OCI-LY7 (cell line): Measurements from ENCODE around the gene GRIPAP1.

Experiments used
- CTCF ChIP-seq: fragments of 200-600 bp; sonication (generic); conservative IDR thresholded peaks from 2 replicates; pipeline ENCODE4 v1.5.1; 2014; ENCODE audit warnings: mild to moderate bottlenecking, antibody characterized with exemption, low read length, moderate library complexity, mixed read lengths
- EZH2phosphoT487 ChIP-seq: fragments of 200-600 bp; sonication (generic); IDR thresholded peaks from 2 replicates; pipeline ENCODE4 v1.6.1; 2018; ENCODE audit warnings: low read depth, borderline replicate concordance, mild to moderate bottlenecking, mixed run types, antibody characterized with exemption, low read length, moderate library complexity, mixed read lengths

DNA sequence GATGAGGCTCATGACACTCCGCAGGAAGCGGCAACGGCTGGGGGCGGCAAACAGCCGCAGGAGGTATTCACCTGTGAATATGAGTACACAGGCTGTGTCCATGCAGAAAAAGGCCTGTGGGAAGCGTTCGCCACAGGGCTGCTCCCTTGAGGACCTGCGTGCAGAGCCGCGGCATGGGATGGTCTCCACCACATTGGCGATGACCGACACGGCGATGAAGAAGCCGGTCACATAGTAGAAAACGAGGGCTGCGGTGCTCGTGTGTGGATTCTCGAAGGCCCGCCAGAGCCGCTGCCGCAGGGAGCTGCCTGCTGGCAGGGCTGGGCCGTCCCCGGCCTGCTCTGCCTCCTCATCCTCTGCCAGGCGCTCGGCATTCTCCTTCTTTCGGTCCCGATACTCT, 32.6 kb downstream of the GRIPAP1 start:
- TF ChIP-seq CTCF = no peak
- no peak for TF ChIP-seq EZH2phosphoT487
